ENCODE results near the gene CEP162.
"Not testable (repeated sequence)": the region's sequence is repeated elsewhere in the genome, so short reads cannot be mapped to it uniquely, and the experiment has no call there.

CEP162 gene

GRCh38 chr6:84227044-84227433, 404 bp downstream of the CEP162 start (continued):
- no peak for TF ChIP-seq ZNF311 (tag by site-specific recombination; IDR thresholded peaks at IDR 0.05; ENCODE audit: borderline replicate concordance)
- TF ChIP-seq ZNF223 (tag by site-specific recombination; IDR thresholded peaks at IDR 0.05): no peak
- TF ChIP-seq KLF9 (tag by site-specific recombination; IDR thresholded peaks at IDR 0.05; ENCODE audit: low read depth): no peak
- TF ChIP-seq PRDM4 (tag by site-specific recombination; IDR thresholded peaks at IDR 0.05): no peak
- no peak for TF ChIP-seq ZNF362 (tag by site-specific recombination; IDR thresholded peaks at IDR 0.05)

- Histone ChIP-seq H3K36me3 (ENCODE audit: control insufficient read depth in 2 of 2, insufficient read depth in 1 of 2, low read length in 2 of 2) (peaks cover 0 to 18% of the 10 kb centered on the region in 2 experiments; a peak in 1 of 3 replicates), H3K27ac (ENCODE audit: extremely low read depth, low read depth, low read length) (no peak overlapping the region), H3K9me3 (ENCODE audit: control insufficient read depth, insufficient read depth, low read depth, low read length) (no peaks in the 10 kb centered on the region), H3K4me1 (ENCODE audit: control insufficient read depth, insufficient read depth, low read length) (no peaks in the 10 kb centered on the region), H3K4me3 (ENCODE audit: low read depth, low read length) (no peak overlapping the region)
- POLR2A ChIA-PET: no interaction called here
- no peak for TF ChIP-seq ZNF157 (tag by site-specific recombination; IDR thresholded peaks at IDR 0.05)
- TF ChIP-seq ZBTB17 (tag by site-specific recombination; IDR thresholded peaks at IDR 0.05): no peak
- TF ChIP-seq ZNF350 (tag by site-specific recombination; IDR thresholded peaks at IDR 0.05): no peak
- TF ChIP-seq ZNF777 (tag by site-specific recombination; IDR thresholded peaks at IDR 0.05; ENCODE audit: borderline replicate concordance): no peak
- no peak for TF ChIP-seq OSR2 (tag by site-specific recombination; IDR thresholded peaks at IDR 0.05)
- TF ChIP-seq BCL6B (tag by site-specific recombination; IDR thresholded peaks at IDR 0.05): no peak
- TF ChIP-seq SP7 (tag by site-specific recombination; IDR thresholded peaks at IDR 0.05): no peak
- TF ChIP-seq ZNF26 (tag by site-specific recombination; IDR thresholded peaks at IDR 0.05): no peak
- TF ChIP-seq ZNF335 (tag by site-specific recombination; conservative IDR thresholded peaks at IDR 0.05): no peak
- no peak for TF ChIP-seq ZNF513 (tag by site-specific recombination; IDR thresholded peaks at IDR 0.05)
- TF ChIP-seq ZNF521 (tag by site-specific recombination; IDR thresholded peaks at IDR 0.05): no peak
- no peak for TF ChIP-seq ZNF324 (tag by site-specific recombination; IDR thresholded peaks at IDR 0.05)
- TF ChIP-seq ZNF23 (tag by site-specific recombination; IDR thresholded peaks at IDR 0.05; ENCODE audit: borderline replicate concordance): no peak
- TF ChIP-seq ZBTB10 (tag by site-specific recombination; IDR thresholded peaks at IDR 0.05): no peak
- TF ChIP-seq TCF7L2 (IDR thresholded peaks at IDR 0.05; ENCODE audit: borderline replicate concordance, low read depth, low read length): no peak
- no peak for TF ChIP-seq ZNF341 (tag by site-specific recombination; IDR thresholded peaks at IDR 0.05; ENCODE audit: low read depth)
- TF ChIP-seq HOXC10 (CRISPR knock-in tag; IDR thresholded peaks at IDR 0.05): no peak
- CTCF ChIA-PET: interaction anchor here (0.7 kb wide), 1 partner anchor 239 kb away, joined by 3 read pairs; no protein-coding TSS in a partner anchor
These were observed 3.2 kb downstream of the CEP162 start for GRCh38 chr6:84224251-84224650.

- H3K4me3 ChIP-seq (ENCODE audit: low read depth, low read length); H3K9me3 ChIP-seq (ENCODE audit: control insufficient read depth, insufficient read depth, low read depth, low read length); POLR2A ChIA-PET; H3K4me1 ChIP-seq (ENCODE audit: control insufficient read depth, insufficient read depth, low read length); H3K27ac ChIP-seq (ENCODE audit: extremely low read depth, low read depth, low read length): not testable (repeated sequence)
- peaks cover 0 to 21% of the 10 kb centered on the region in 2 experiments; a peak in 1 of 3 replicates for H3K36me3 ChIP-seq (ENCODE audit: control insufficient read depth in 2 of 2, insufficient read depth in 1 of 2, low read length in 2 of 2)
- CTCF ChIA-PET: interaction anchor here (0.7 to 5.2 kb wide), 4 partner anchors 8 to 338 kb away, joined by 3 to 42 read pairs (median 3); no protein-coding TSS in a partner anchor
These were observed 3.8 kb downstream of the CEP162 start for GRCh38 chr6:84223608-84224007.

Data from HEK293 (cell line).